GM12801 (cell line): ENCODE results near the gene LRRTM4.

Source experiments
- CTCF ChIP-seq: IDR thresholded peaks from one replicate; pipeline ENCODE4 v1.5.1; 2011; ENCODE audit warnings: control low read depth; ENCODE audit not compliant: insufficient read length; ENCODE audit errors: extremely low read depth

The LRRTM4 gene

DNA sequence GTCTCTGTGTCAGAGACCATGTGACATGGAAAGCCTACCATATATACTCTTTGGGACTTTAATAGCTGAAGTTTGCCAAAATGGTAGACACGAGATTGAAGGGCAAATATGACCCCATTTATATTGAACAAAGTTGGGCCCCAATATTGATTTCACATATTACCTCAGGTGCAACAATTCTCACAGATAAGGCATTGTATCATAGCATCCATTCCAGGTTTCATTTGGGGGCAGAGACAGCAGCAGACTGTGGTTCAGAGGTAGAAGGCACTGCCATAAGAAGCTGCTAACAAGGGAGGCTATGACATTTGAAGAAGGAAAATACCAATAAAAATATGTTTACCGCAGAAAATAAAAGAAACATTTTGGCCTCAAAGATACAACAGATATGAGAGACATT is 419.2 kb downstream of the LRRTM4 start:
- TF ChIP-seq CTCF, result no peak

- TF ChIP-seq CTCF, result no peak
These were observed 420.3 kb downstream of the LRRTM4 start for GRCh38 chr2:77101796-77102452.

- no peak for TF ChIP-seq CTCF
These were observed 422.2 kb downstream of the LRRTM4 start for GRCh38 chr2:77099961-77100360.

GRCh38 chr2:77095096-77095495 is 427.1 kb downstream of the LRRTM4 start:
- no peak for TF ChIP-seq CTCF

- no peak for TF ChIP-seq CTCF
These were observed 434.2 kb downstream of the LRRTM4 start for GRCh38 chr2:77087987-77088414.

DNA sequence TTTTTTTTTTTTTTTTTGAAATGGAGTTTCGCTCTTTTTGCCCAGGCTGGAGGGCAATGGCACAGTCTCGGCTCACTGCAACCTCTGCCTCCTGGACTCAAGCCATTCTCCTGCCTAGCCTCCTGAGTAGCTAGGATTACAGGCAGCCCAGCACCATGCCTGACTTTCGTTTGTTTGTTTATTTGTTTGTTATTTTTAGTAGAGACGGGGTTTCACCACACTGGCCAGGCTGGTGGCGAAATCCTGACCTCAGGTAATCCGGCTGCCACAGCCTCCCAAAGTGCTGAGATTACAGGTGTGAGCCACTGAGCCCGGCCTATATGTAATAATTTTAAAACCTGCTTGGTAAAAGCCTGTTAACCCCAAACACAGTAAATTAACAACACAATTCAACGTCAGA is 435.7 kb downstream of the LRRTM4 start:
- no peak for TF ChIP-seq CTCF

- TF ChIP-seq CTCF, result no peak
These were observed 436.1 kb downstream of the LRRTM4 start for GRCh38 chr2:77086051-77086450.
